Ovary (tissue), 9 donors: ENCODE results near the gene AMOTL1. TPM values are rescaled to one million over a fixed set of nuclear protein-coding genes. Genes with fewer than 3 reads are reported as not detected.
"Not testable (repeated sequence)": the region's sequence is repeated elsewhere in the genome, so short reads cannot be mapped to it uniquely, and the experiment has no call there.

Source experiments
- DNase-seq, 5 donors: peaks; one replicate each; pipeline ENCODE4 v3.0.0-alpha.2; 2019 to 2020
- H3K27ac ChIP-seq, 2 donors: fragments of 200-600 bp; one replicate each; pipeline versions ENCODE4 v1.5.1 to v1.8.0; 2019 to 2022
- H3K27me3 ChIP-seq: fragments of 200-600 bp; one replicate; pipeline ENCODE4 v1.8.0; 2022
- H3K36me3 ChIP-seq: fragments of 200-600 bp; sonication (generic); one replicate; pipeline ENCODE4 v1.5.1; 2019
- H3K4me1 ChIP-seq: one replicate; pipeline ENCODE4 v1.8.1; 2013; ENCODE audit warnings: mild to moderate bottlenecking, moderate library complexity; ENCODE audit not compliant: insufficient read depth
- H3K4me3 ChIP-seq: fragments of 200-600 bp; sonication (generic); one replicate; pipeline ENCODE4 v1.5.1; 2017
- H3K9me3 ChIP-seq, 2 donors: fragments of 200-600 bp in 1 of 2; sonication (generic) in 1 of 2; one replicate each; pipeline versions ENCODE4 v1.5.1 to v1.8.1; 2013 to 2019; ENCODE audit warnings: mild to moderate bottlenecking in 1 of 2, moderate library complexity in 1 of 2
- CTCF ChIP-seq, 3 donors: fragments of 450-650 bp in 2 of 3; fragments of 200-600 bp in 1 of 3; IDR thresholded peaks; one replicate each; pipeline versions ENCODE4 v1.5.1 to v1.8.0; 2016 to 2022; ENCODE audit warnings: antibody characterized with exemption in 3 of 3, mild to moderate bottlenecking in 1 of 3
- EP300 ChIP-seq: sonication (generic); formaldehyde crosslinking; IDR thresholded peaks from one replicate; pipeline ENCODE4 v1.6.1; 2017; ENCODE audit warnings: antibody characterized with exemption
- POLR2A ChIP-seq: fragments of 450-650 bp; IDR thresholded peaks from one replicate; pipeline ENCODE4 v1.6.1; 2017; ENCODE audit warnings: antibody characterized with exemption, mild to moderate bottlenecking, moderate library complexity
- WGBS, 3 donors: extraction: QIAGEN DNeasy Blood & Tissue Kit in 1 of 3; methylation state at CpG; one replicate each; pipeline versions ENCODE4 v1.1.5 to v1.1.7; 2013 to 2017; 5-methylcytosine and 5-hydroxymethylcytosine counted together
- intact Hi-C, 4 donors: fragments of 100-400 bp; cut with DNase I; formaldehyde crosslinking; loops; one replicate each; pipeline versions ENCODE4 v1.11.0 to v1.15.1; 2022 to 2023
- polyA plus RNA-seq, 2 donors: library from polyadenylated mRNA; stranded (reverse); fragments of 200-250 nt in 1 of 2; fragments of 350-450 nt in 1 of 2; fragmentation: Illumina TruSeq in 1 of 2; extraction: RNeasy Lipid Tissue Mini Kit (QIAGEN cat#74804) in 1 of 2; gene quantifications; one replicate each; pipeline ENCODE4 v1.2.3, GENCODE V29; 2013 to 2014
- total RNA-seq, 7 donors: library from RNA; depleted of rRNA in 2 of 7; stranded (reverse); fragments of >200 nt in 2 of 7; fragmentation: NEBNext Ultra II Directional in 3 of 7; extraction: Animal tissue kit (Norgen Biotek cat#: 25700) in 3 of 7; gene quantifications; one replicate each; pipeline versions ENCODE4 v1.1.0 to v1.2.4, GENCODE V29; 2016 to 2023
- donor health status: DM: no; HTN: no; CAD: no; lungs with moderate emphysema.
- donor health status: DM: no; HTN: no; CAD: no.
- donor health status: Bipolar disorder and iron deficiency.
- donor health status: DM: yes; HTN: yes; CAD: no.
- donor health status: DM: no; HTN: no; CAD: no.
- donor health status: DM: yes; HTN: yes; CAD: no.

Gene AMOTL1
- total and polyA plus RNA-seq, 9 donors, result 5.4 to 24.8 (median 13.6) TPM

GRCh38 chr11:94788396-94788795, 20.2 kb downstream of the AMOTL1 start:
- 46 to 52% (median 52%) methylated on average over 5 of the region's 5 CpGs for WGBS, 3 donors
- Histone ChIP-seq H3K4me1 (peaks cover 14% of the 10 kb centered on the region), H3K27ac (no peak overlapping the region), H3K9me3 (no peaks in the 10 kb centered on the region), H3K36me3 (no peaks in the 10 kb centered on the region), H3K4me3 (no peak overlapping the region), H3K27me3 (no peaks in the 10 kb centered on the region)
- TF ChIP-seq CTCF (IDR thresholded peaks at IDR 0.05) (no peak), POLR2A (no peak), EP300 (no peak)
- intact Hi-C loops, result no loop called here
- no peak for DNase-seq

GRCh38 chr11:94790197-94790596, 22.0 kb downstream of the AMOTL1 start:
- Histone ChIP-seq H3K36me3 (no peaks in the 10 kb centered on the region), H3K4me3 (no peak overlapping the region), H3K27me3 (no peaks in the 10 kb centered on the region), H3K27ac (no peak overlapping the region), H3K4me1 (peaks cover 26% of the 10 kb centered on the region), H3K9me3 (no peaks in the 10 kb centered on the region)
- DNase-seq, result no peak
- WGBS, 3 donors, result 86 to 95% (median 90%) methylated on average over 3 of the region's 3 CpGs
- intact Hi-C loops, result loop anchor here in 1 of 4 donors (5.0 kb wide), 1 partner anchor 97 kb away; no protein-coding TSS in a partner anchor
- TF ChIP-seq CTCF (IDR thresholded peaks at IDR 0.05) (no peak), POLR2A (no peak), EP300 (no peak)

GRCh38 chr11:94790661-94791180, 22.6 kb downstream of the AMOTL1 start:
- H3K36me3 ChIP-seq, result no peaks in the 10 kb centered on the region
- no peaks in the 10 kb centered on the region for H3K9me3 ChIP-seq
- H3K4me3 ChIP-seq, result no peak overlapping the region
- no peaks in the 10 kb centered on the region for H3K27me3 ChIP-seq
- TF ChIP-seq CTCF (IDR thresholded peaks at IDR 0.05) (no peak), EP300 (no peak), POLR2A (no peak)
- no peak for DNase-seq
- intact Hi-C loops, result loop anchor here in 1 of 4 donors (5.0 kb wide), 1 partner anchor 97 kb away; no protein-coding TSS in a partner anchor
- H3K27ac ChIP-seq, result no peak overlapping the region
- H3K4me1 ChIP-seq, result peaks cover 26% of the 10 kb centered on the region
- 82 to 86% (median 83%) methylated on average over 6 of the region's 6 CpGs for WGBS, 3 donors

- no peak overlapping the region for H3K27ac ChIP-seq
- 46 to 74% (median 55%) methylated on average over 2 to 3 of the region's 3 CpGs for WGBS, 3 donors
- TF ChIP-seq POLR2A (no peak), EP300 (no peak), CTCF (IDR thresholded peaks at IDR 0.05) (no peak)
- intact Hi-C loops, result loop anchor here in 1 of 4 donors (5.0 kb wide), 1 partner anchor 96 kb away; no protein-coding TSS in a partner anchor
- no peak for DNase-seq
- peaks cover 26% of the 10 kb centered on the region for H3K4me1 ChIP-seq
- H3K27me3 ChIP-seq, result no peaks in the 10 kb centered on the region
- no peaks in the 10 kb centered on the region for H3K9me3 ChIP-seq
- no peak overlapping the region for H3K4me3 ChIP-seq
- H3K36me3 ChIP-seq, result no peaks in the 10 kb centered on the region
These were observed 23.2 kb downstream of the AMOTL1 start for GRCh38 chr11:94791216-94791889.

GRCh38 chr11:94791942-94792341, 23.8 kb downstream of the AMOTL1 start:
- peaks cover 26% of the 10 kb centered on the region for H3K4me1 ChIP-seq
- WGBS, 3 donors, result 96 to 98% (median 97%) methylated on average over 5 of the region's 5 CpGs
- intact Hi-C loops, result loop anchor here in 1 of 4 donors (5.0 kb wide), 1 partner anchor 95 kb away; no protein-coding TSS in a partner anchor
- H3K27me3 ChIP-seq, H3K4me3 ChIP-seq, H3K36me3 ChIP-seq, DNase-seq, H3K27ac ChIP-seq, H3K9me3 ChIP-seq: not testable (repeated sequence)
